B cell (primary cell): Measurements from ENCODE around the gene TMEM106C. TPM values are rescaled to one million over a fixed set of nuclear protein-coding genes. Genes with fewer than 3 reads are reported as not detected.

Experiments used
- ATAC-seq: fragments of 200-7000 bp; cut with Tn5 transposase; one replicate; pipeline ENCODE4 v1.10.0; 2021; ENCODE audit warnings: low read depth, mild to moderate bottlenecking, moderate number of reproducible peaks, moderate library complexity
- CTCF ChIA-PET: fragments of 350-600 bp; sonication (Branson Sonifier 250); formaldehyde crosslinking; loops from one replicate; lab custom pipeline; 2021; ENCODE audit warnings: antibody characterized with exemption, inconsistent platforms; lab: Charles Lee
- POLR2A ChIA-PET: fragments of 350-600 bp; sonication (Branson Sonifier 250); formaldehyde crosslinking; loops from one replicate; lab custom pipeline; 2021; ENCODE audit warnings: antibody characterized with exemption; lab: Charles Lee
- DNase-seq: peaks from one replicate; pipeline ENCODE4 v3.0.0; 2013
- H2AFZ ChIP-seq: 2 replicates; pipeline ENCODE4 v1.6.1; 2012; ENCODE audit warnings: mild to moderate bottlenecking, low read depth, low read length; ENCODE audit not compliant: insufficient read depth, poor library complexity, severe bottlenecking
- H3K27ac ChIP-seq, 2 donors: 1 replicate in 1 of 2; 2 replicates in 1 of 2; pipeline ENCODE4 v1.5.1; 2012 to 2013; ENCODE audit warnings: low read length in 2 of 2, mild to moderate bottlenecking in 2 of 2, moderate library complexity in 1 of 2
- H3K27me3 ChIP-seq, 4 experiments: fragments of 200-600 bp in 1 of 4; sonication (generic) in 1 of 4; replicated peaks in 1 of 4; 1 replicate in 2 of 4; 2 replicates in 2 of 4; pipeline versions ENCODE4 v1.6.1 to v1.7.0; 2013 to 2016; ENCODE audit warnings: low read length in 3 of 4, mild to moderate bottlenecking in 2 of 4, mixed read lengths in 1 of 4, moderate library complexity in 1 of 4; ENCODE audit not compliant: insufficient read depth in 4 of 4, control insufficient read depth in 3 of 4; ENCODE audit errors: control extremely low read depth in 1 of 4
- H3K36me3 ChIP-seq, 2 experiments: replicated peaks in 1 of 2; 1 replicate in 1 of 2; 2 replicates in 1 of 2; pipeline versions ENCODE4 v1.6.1 to v1.7.1; 2013; ENCODE audit warnings: low read length in 1 of 2; ENCODE audit not compliant: insufficient read depth in 2 of 2, control insufficient read depth in 1 of 2; ENCODE audit errors: control extremely low read depth in 1 of 2, extremely low read depth in 1 of 2
- H3K4me1 ChIP-seq, 2 donors: fragments of 200-600 bp in 1 of 2; sonication (generic) in 1 of 2; 1 replicate in 1 of 2; 2 replicates in 1 of 2; pipeline versions ENCODE4 v1.5.1 to v1.6.1; 2013 to 2017; ENCODE audit warnings: low read length in 2 of 2; ENCODE audit not compliant: control insufficient read depth in 2 of 2, insufficient read depth in 2 of 2
- H3K4me2 ChIP-seq: replicated peaks from 2 replicates; pipeline ENCODE3; 2012; ENCODE audit warnings: mild to moderate bottlenecking, low read depth, low read length; ENCODE audit not compliant: poor library complexity, severe bottlenecking
- H3K4me3 ChIP-seq, 5 experiments: fragments of 200-600 bp in 1 of 5; sonication (generic) in 1 of 5; 1 replicate in 3 of 5; 2 replicates in 2 of 5; pipeline versions ENCODE4 v1.5.1 to v1.7.0; 2011 to 2016; ENCODE audit warnings: low read length in 4 of 5, mild to moderate bottlenecking in 4 of 5, low read depth in 2 of 5, control low read depth in 1 of 5, moderate library complexity in 1 of 5; ENCODE audit not compliant: insufficient read depth in 1 of 5; ENCODE audit errors: control extremely low read depth in 1 of 5, extremely low read depth in 1 of 5
- H3K79me2 ChIP-seq: fragments of 200-600 bp; sonication (generic); one replicate; pipeline ENCODE4 v1.6.0; 2016; ENCODE audit warnings: low read length; ENCODE audit not compliant: control insufficient read depth, insufficient read depth
- H3K9ac ChIP-seq: fragments of 200-600 bp; sonication (generic); 2 replicates; pipeline ENCODE4 v1.6.1; 2017; ENCODE audit warnings: mild to moderate bottlenecking, low read length, moderate library complexity
- H3K9me3 ChIP-seq, 3 donors: one replicate each; pipeline versions ENCODE4 v1.6.1 to v1.7.1; 2013; ENCODE audit warnings: low read length in 2 of 3; ENCODE audit not compliant: control insufficient read depth in 2 of 3, insufficient read depth in 1 of 3; ENCODE audit errors: control extremely low read depth in 1 of 3
- H4K20me1 ChIP-seq: 2 replicates; pipeline ENCODE4 v1.6.0; 2012; ENCODE audit warnings: mild to moderate bottlenecking, low read length; ENCODE audit not compliant: insufficient read depth, control insufficient read depth, poor library complexity, severe bottlenecking
- H3K27ac Mint-ChIP-seq: one replicate; pipeline ENCODE4 v1.8.0; 2021; ENCODE audit warnings: mixed read lengths
- H3K27me3 Mint-ChIP-seq: one replicate; pipeline ENCODE4 v1.8.0; 2021; ENCODE audit warnings: mixed read lengths
- H3K4me1 Mint-ChIP-seq: one replicate; pipeline ENCODE4 v1.8.0; 2021; ENCODE audit warnings: mixed read lengths
- H3K4me3 Mint-ChIP-seq: one replicate; pipeline ENCODE4 v1.8.0; 2021; ENCODE audit warnings: mixed read lengths
- H3K9me3 Mint-ChIP-seq: one replicate; pipeline ENCODE4 v1.8.0; 2022; ENCODE audit warnings: mixed read lengths; ENCODE audit not compliant: insufficient read depth
- CTCF ChIP-seq: fragments of 200-600 bp; IDR thresholded peaks from one replicate; pipeline ENCODE4 v1.8.0; 2022; ENCODE audit warnings: antibody characterized with exemption, mild to moderate bottlenecking
- EZH2 ChIP-seq: IDR thresholded peaks from 2 replicates; pipeline ENCODE4 v1.6.1; 2012; ENCODE audit warnings: borderline replicate concordance, low read depth, mild to moderate bottlenecking, moderate library complexity, low read length; ENCODE audit not compliant: insufficient read depth, poor library complexity, severe bottlenecking
- WGBS: methylation state at CpG from one replicate; pipeline ENCODE4 v1.1.5; 2013; ENCODE audit warnings: missing lambda C conversion rate; ENCODE audit not compliant: insufficient coverage; 5-methylcytosine and 5-hydroxymethylcytosine counted together
- intact Hi-C: fragments of 100-400 bp; cut with micrococcal nuclease; formaldehyde crosslinking; loops from one replicate; pipeline ENCODE4 v1.10.0; 2022
- polyA plus RNA-seq: library from polyadenylated mRNA; depleted of rRNA; stranded (reverse); fragments of >200 nt; gene quantifications from 2 replicates; pipeline ENCODE4 v1.2.3, GENCODE V29; 2012
- total RNA-seq, 2 donors: library from RNA; stranded (reverse); fragments of 120-200 nt in 1 of 2; gene quantifications; 1 replicate in 1 of 2; 2 replicates in 1 of 2; pipeline versions ENCODE4 v1.2.3 to v1.2.4, GENCODE V29; 2013 to 2022

The TMEM106C gene
- total and polyA plus RNA-seq, 2 donors (not counting 1 experiment from before 2014, with no cell fraction given) = 37.5 to 44.2 TPM

- no peak overlapping the region for H3K4me3 Mint-ChIP-seq
- H3K27me3 Mint-ChIP-seq = peaks cover 81% of the 10 kb centered on the region
Observed at GRCh38 chr12:48007206-48007605, 43.8 kb downstream of the TMEM106C start.

GRCh38 chr12:48008349-48008748 lies 45.0 kb downstream of the TMEM106C start:
- Mint-ChIP-seq H3K9me3 (no peaks in the 10 kb centered on the region), H3K4me1 (peaks cover 10% of the 10 kb centered on the region), H3K27ac (no peak overlapping the region), H3K4me3 (no peak overlapping the region), H3K27me3 (peaks cover 77% of the 10 kb centered on the region)
- Histone ChIP-seq H3K79me2 (no peaks in the 10 kb centered on the region), H3K36me3 (no peaks in the 10 kb centered on the region), H4K20me1 (peaks cover 6% of the 10 kb centered on the region), H3K27ac (no peak overlapping the region), H3K27me3 (peaks cover 2 to 61% (median 41%) of the 10 kb centered on the region in 4 experiments), H3K4me1 (peaks cover 21 to 27% of the 10 kb centered on the region in 2 donors), H3K9ac (no peak overlapping the region), H3K4me3 (no peak overlapping the region), H3K4me2 (no peak overlapping the region), H2AFZ (no peak overlapping the region), H3K9me3 (peaks cover 0 to 13% (median 2%) of the 10 kb centered on the region in 3 donors)
- no peak for TF ChIP-seq EZH2
- no peak for TF ChIP-seq CTCF
- WGBS = 71% methylated on average over 1 of the region's 2 CpGs
- ChIA-PET CTCF (no interaction called here), POLR2A (no interaction called here)
- intact Hi-C loops = no loop called here
- DNase-seq (no peak), ATAC-seq (no peak)

More at GRCh38 chr12:48007206-48007605, 43.8 kb downstream of the TMEM106C start:
- Histone ChIP-seq H3K27me3 (peaks cover 2 to 73% (median 52%) of the 10 kb centered on the region in 4 experiments), H3K79me2 (no peaks in the 10 kb centered on the region), H4K20me1 (peaks cover 6% of the 10 kb centered on the region), H3K27ac (no peak overlapping the region), H3K4me3 (no peak overlapping the region), H2AFZ (no peak overlapping the region), H3K9me3 (peaks cover 0 to 21% (median 2%) of the 10 kb centered on the region in 3 donors), H3K4me2 (no peak overlapping the region), H3K9ac (no peak overlapping the region), H3K4me1 (peaks cover 33 to 39% of the 10 kb centered on the region in 2 donors), H3K36me3 (no peaks in the 10 kb centered on the region)
- intact Hi-C loops = no loop called here
- H3K27ac Mint-ChIP-seq = no peak overlapping the region
- ChIA-PET CTCF (no interaction called here), POLR2A (no interaction called here)
- ATAC-seq = no peak
- H3K9me3 Mint-ChIP-seq = no peaks in the 10 kb centered on the region
- peaks cover 22% of the 10 kb centered on the region for H3K4me1 Mint-ChIP-seq
- TF ChIP-seq CTCF (no peak), EZH2 (no peak)
- DNase-seq = no peak
- 100% methylated on average over 2 of the region's 4 CpGs for WGBS
